Hematopoietic multipotent progenitor cell treated with erythropoietin and hydrocortisone succinate and interleukin-3 and kit ligand, for 8 days (in vitro differentiated cells): ENCODE data around the gene TUBGCP6.

Experiments used
- DNase-seq: peaks from one replicate; pipeline ENCODE4 v3.0.0-alpha.2; 2015

Gene TUBGCP6

DNA sequence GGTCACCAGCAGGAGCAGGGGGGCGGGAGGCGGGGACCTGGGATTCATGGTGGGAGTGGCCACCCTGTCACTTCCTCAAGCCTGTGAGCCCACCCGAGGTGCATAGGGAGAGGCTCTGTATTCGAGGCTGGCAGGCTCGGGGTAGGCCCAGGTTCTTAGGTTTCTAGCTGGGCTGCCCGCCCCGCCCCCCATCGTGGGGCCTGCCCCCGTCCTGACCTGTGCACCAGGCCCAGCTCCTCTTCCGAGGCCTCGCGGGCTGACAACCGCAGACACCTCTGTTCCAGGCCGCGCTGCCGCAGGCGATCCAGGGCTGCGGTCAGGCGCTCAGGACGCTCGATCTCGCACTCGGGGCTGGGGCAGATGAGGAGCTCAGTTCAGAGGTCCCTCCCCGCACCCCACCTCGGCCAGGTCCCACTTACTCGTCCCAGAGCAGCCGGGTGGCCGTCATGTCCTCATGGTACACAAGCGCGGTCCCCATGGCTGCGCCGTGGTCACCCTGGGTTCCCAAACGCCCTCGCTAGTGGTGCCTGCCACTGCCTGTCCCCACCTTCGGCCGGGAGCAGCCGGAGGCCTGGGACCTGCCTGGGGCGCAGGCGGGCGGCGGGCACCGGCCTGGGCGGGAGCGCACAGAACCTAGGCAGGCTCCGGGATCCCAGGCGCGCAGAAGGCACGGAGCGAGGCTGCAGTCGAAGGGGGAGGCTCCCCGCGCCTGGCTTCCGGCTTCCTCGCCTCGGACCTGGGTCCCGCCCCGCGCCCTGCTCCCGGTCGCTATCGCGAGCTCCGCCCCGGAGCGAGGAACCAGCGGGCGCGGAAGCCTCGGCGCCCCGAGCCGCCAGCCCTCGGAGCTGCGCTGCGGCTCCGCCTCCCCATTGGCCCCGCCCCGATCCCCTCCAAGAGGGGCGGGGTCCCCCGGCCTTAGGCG lies 6.0 kb upstream of the TUBGCP6 start, which contains the start of gene HDAC10:
TSS of gene HDAC10 (minus strand) at position 711 of the 922 bp plus-strand sequence. CDS start at position 478, 233 bp downstream.
- peak; percentile 83 for DNase-seq

DNA sequence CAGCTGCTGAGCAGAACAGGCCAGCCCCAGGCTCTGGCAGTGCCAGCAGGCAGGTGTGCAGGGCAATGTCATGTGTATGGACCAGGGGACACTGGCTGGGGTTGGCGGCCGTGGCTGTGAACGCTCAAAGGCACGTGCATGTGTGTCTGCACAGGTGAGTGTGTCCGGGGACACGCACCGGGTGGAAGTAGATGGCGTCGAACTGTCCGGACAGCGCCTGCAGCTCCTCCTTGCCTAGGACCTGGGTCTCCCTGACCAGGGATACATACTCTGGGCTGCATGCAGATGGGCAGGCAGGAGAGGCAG lies 5.4 kb upstream of the TUBGCP6 start:
- DNase-seq = no peak

DNA sequence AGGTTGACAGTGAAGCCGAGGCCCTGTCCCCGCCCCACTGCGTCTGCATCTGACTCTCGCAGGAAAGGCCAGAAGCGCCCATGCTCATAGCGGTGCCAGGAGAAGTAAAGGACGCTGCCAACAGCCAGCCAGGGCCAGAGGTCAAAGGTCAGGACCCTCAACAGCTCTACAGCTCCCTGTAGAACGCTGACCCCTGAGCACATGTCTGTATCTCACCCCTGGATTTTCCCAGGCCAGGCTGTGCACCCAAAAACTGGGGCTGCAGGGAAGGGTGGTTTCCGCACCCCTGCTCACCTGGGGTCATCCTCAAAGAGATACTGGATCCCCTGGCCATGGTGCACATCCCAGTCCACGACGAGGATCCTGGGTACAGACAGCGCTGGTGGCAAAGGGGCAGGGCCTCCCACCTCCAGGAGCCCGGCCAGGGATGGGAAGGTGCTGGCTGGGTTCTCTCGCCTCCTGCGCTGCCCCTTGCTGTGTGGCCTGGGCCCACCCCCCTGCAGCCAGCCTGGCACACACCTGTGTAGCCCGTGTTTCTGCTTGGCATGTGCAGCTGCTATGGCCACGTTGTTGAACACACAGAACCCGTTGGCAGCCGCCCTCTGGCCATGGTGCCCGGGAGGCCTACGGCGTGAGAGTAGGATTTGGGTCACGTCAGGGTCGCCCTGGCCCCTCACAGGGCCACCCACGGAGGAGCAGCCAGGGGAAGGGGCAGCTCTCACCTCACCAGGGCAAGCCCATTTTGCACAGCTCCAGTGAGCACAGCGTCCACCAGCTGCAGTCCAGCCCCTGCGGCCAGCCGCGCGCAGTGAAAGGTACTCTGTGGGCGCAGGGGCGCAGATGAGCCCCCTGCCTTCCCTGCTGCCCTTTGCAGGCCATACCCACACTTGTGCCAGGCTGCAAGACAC lies 4.8 kb upstream of the TUBGCP6 start:
- no peak for DNase-seq

DNA sequence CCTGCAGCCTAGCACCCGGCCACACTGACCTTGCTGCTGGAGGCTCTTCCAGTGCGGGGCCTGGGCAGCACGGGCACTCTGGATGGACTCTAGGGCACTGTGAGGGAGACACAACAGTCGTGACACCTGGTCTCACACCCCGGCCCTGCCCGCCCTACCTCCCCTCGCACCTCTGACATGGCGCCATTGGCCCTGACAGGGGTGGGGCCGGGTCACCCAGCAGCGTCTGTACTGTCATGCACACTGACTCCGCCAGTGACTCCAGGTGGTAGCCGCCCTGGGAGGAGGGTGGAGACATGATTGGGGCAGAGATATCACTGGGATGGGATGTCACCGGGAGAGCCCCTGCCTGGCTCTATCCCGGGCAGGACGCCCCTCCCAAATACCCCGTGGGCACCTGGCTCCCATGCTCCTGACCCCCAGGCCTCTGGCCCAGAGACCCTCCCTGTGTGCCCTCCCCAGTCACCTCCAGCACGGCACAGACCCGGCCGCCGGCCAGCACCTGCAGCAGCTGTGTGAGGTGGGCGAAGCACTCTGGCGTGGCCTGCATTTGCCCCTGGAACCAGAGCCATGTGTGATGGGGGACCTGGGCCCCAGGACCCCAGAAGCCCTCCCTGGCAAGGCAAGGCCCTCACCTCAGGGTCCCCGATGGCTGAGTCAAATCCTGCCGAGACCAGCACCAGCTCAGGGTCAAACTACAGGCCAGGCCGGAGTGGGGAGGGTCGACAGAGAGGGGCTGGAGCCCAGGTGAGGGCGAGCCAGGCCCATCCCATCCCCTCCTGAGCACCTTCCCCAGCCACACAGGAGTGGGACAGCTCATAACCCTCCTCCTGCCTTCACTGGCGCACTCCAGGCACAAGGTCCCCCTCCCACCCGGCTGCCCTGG lies 3.6 kb upstream of the TUBGCP6 start:
- DNase-seq = no peak

DNA sequence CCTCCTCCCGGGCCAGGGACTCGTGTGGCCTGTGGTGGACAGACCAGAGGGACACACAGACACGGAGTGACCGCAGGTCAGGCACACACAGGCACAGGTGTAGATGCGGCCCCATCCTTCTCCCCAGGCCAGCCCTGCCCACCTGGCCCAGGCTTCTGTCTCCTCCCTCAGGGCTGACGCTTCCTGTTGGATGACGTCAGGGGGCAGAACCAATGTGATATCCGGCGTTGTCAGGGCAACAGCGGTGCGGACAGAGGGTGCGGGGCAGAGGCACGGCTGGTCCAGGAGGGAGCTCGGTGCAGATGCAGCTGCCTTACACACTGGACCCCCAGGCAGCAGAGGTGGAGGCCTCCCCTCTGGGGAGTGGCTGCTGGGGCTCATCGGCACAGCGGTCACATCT lies 2.9 kb upstream of the TUBGCP6 start:
- peak; percentile 43 for DNase-seq

DNA sequence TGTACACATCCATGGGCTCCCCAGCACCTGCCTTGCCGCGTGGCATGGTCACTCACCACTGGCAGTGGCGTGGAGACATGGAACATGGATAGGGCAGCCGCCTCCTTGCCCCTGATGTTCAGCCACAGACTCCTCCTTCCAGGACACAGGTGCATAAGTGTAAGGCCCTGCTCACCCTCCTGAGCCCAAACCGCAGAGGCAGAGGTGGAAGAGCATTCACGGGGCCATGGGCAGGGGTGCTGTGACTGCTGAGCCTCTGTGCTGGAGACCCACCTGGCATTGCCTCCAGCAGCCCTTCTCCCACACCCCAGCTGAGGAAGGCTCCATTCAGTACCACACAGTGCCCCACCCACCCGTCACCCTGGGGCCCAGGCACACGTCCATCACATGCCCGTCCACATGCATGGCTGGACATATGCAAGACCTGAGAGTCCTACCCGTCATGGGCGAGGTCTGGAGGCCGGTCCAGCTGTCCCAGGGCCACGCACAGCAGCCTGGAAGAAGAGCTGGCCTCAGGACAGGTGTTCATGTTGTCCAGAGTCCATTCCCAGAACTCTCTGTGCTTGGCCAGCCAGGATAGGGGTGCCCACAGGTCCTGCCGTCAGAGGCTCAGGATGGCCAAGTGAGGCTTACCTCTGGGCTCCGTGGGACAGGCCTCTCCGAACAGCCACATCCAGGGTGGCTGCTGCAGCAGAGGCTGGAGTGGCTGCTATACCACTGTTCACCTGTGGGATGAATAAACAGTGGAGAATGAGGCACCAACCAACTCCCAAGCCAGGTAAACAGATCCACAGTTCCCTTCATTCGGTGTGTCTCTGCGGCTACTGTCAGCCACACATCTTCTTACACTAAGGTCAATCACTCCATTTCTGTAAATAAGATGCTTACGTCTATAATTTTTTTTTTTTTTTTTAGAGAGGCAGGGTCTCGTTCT lies 1.7 kb upstream of the TUBGCP6 start:
- DNase-seq = no peak

DNA sequence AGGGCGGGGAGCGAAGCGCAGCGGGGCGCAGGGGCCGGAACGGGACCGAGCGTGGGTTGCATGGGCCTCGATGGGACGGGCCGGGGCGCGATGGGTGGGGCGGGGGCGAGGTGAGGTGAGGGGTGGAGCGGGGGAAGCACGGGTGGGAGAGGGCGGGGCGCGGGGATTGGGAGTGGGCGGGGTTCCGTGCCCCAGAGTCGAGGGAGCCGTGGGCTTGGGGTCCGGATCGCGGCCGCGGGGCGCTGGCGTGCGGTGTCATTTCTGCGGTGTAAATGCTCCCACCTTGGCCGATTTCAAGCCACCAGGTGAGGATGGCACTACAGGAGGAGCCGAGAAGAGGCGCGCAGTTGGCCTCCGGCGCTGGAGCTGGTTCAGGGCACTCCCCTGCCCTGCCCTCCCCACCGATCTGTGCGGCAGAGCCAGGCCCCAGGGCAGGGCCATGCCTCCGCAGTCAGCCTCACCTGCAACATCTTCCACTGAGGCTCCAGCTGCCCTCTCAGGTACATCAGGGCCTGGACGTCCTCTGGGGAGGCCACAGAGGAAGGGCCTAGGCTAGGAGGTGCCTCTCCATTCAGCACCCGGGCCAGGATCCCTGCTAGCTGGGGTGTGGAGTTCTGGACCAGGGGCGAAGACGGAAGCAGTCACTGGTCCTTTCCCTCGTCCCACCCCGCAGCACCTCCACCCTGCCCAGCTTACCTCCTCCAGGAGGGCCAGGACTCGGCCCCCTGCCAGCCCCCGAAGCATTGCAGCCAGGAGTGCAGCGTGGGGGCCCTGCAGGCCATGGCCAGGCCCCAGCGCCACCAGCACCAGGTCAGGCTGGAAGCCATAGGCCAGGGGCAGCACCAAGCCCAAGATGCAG lies 620 bp upstream of the TUBGCP6 start:
- no peak for DNase-seq

DNA sequence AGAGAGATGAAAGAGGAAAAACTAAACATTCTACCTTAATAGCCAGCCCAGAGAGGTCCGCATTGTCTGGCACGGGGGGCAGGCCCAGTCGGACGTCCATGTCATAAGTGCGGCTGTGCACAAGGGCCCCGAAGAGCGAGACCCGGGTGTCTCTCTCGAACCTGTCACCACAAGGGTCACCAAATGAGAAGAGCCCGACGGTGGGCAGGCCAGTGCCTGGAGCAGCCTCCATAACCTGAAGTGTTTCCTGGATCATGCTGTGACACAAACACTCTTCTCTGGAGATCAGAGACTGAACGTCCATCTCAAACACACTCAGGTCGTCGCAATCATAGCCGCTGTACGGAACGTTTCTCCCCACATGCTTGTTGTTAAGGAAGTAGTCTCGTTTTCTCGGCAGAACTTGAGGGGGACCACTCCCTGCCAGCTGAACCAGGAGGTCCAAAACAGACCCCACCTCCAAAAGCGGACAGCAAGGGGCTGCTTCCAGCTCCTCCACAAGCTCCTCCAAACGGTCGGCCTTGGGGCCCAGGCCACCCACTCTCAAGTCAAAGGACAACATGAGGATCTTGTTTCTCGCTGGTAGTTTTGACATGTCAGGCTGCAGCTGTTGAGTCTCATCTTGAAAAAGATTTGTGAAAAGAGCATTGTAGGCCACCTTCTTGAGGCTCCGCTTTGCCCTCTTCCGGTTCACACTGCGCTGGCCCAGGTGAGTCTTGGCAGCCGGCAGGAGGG lies 971 bp downstream of the TUBGCP6 start:
- DNase-seq = no peak

DNA sequence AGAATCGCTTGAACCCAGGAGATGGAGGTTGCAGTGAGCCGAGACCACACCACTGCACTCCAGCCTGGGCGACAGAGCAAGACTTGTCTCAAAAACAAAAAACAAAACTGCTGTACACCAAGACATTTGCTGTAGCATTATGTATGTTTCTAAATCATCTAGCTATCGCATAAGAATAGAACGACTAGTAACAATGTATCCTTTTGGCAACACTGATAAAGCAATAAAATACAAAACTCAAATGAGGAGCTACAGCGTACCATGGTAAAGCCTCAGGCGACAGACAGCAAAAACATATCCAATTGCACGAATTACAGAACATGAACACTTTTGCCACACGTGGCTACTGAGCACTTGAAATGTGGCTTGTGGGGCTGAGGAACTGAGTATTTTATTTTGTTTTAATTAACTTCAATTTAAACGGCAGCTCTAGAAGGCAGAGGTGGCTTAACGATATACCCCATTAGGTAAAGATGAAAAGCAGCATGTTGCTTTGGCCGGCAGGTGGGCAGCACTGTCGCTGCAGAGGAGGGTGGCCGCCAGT lies 2.3 kb downstream of the TUBGCP6 start:
- no peak for DNase-seq

DNA sequence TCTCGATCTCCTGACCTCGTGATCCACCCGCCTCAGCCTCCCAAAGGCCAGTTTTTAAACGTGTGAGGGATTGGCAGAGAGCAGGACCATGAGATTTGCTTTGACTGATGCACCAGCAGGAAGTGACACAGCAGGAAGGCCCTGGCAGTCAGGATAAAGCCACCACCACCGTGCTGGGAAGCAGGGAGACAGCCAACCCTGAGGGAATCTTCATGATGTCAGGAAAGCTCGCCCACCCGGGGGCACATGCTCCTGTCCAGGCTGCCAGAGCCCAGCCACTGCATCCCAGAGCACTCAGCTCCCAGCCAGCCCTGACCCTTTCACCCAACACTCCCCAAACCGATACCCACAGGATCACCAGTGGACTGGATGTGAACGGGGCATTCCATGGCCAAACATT lies 6.1 kb downstream of the TUBGCP6 start:
- no peak for DNase-seq

DNA sequence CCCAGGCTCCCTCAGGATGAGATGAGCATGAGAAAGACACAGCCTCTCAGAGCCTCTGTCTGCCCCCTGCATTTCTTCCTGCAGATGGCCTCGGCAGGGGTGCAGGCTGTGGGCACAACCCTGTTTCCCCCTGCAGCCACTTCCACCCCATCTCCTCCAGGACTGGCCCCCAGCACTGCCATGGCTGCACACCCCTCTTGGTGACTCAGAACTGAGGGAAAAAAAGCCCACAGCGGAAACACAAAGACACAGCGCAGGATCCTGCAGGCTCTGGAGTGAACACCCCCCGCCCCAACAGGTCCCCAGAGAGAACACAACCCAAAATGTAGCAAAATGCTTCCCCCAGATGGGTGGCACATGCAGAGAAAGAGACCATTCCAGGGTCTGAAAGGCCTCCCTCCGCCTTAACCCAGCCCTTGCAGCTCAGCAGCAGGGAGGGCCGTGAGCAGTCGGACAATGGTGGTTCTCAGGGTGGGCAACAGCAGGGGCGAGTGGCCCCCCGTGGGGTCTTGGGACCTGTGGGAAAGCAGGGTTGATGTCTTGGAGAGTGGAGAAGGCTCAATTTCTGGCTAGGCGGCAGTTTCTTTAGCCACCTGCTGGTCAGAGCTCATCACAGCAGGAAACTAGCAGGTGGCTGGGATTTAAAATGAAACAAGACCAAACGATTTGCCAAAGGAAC lies 8.0 kb downstream of the TUBGCP6 start:
- peak; percentile 36 for DNase-seq

DNA sequence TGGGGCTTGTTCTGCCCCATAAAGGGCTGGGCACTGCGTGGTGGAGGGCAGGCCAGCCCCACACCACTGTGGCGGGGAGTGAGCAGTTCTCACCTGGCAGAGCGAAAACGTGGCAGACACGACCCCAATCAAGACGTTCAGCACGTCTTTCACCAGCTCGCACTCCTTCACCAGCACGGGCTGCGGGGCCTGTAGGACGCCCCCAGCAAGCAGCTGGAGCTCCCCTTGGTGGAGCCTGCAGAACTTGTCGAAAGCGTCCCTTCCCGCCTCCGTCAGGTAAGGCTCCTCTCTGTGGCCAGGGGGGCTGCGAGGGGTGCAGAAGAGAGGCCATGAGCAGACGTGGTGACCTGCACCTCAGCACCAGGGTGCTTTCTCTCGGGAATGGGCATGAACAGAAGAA lies 11.6 kb downstream of the TUBGCP6 start:
- no peak for DNase-seq

DNA sequence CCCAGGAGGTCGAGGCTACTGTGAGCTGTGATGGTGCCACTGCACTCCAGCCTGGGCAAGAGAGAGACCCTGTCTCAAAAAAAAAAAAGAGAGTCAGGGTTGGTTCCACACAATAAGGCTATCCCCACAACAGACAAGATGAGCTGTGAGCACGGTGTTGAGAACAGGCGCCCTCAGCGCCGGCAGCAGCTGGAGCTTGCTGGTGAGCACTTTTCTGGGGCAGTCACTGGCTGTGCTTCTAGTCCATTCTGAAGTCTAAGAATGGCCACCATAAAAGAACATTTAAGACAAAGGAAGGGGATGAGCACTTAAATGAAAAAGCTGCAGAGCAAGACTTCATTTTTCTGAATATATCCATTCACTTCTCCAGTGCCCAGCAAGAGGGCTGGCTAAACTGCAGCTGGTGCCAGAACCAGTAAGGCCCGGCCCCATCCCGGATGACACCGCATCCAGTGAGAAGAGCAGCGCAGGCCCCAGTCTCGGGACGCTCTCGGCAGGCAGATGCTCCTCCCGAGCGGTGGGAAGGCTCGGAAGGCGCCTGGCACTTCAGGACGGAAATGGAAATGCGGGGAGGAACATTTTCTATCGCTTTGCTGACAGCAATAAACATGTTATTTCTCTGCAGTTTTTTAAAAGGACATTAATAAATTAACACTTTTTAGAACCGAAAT lies 12.2 kb downstream of the TUBGCP6 start:
- no peak for DNase-seq

DNA sequence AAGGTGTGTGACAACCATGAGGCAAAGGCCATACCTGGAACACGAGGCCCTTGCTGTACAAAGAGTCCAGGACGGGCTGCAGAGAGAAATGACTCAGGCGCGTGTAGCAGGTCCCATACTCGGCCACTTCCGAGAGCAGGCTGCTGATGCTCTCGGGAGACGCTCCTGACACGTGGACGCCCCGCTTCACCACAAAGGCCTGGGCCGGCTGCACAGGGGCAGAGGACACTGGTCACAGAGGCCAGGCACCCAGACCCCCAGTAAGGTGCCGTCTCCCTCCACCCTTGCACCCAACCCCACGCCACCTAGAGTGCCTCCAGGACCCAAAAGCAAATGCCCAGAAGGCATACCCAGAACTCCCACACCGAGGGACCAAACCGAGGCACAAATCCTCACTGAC lies 15.5 kb downstream of the TUBGCP6 start:
- no peak for DNase-seq

DNA sequence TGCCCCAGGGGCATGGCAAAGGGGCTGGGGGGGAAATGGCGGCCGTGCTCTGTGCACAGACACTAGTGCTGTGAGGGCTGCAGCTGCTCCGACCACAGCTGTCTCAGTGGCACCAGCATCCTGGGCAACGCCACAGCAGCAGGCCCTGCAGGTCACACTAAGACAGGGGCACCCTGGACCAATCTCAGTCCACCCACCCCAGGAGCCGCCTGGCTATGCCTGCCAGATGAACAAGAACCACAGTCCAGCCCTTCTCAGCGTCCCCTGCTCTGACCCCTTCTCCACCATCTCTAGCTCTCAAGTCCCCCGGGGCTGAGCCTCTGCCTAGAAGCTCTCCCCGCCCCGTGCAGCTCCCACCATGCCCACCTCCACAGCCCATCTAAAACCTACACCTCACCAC lies 16.5 kb downstream of the TUBGCP6 start:
- DNase-seq = no peak

DNA sequence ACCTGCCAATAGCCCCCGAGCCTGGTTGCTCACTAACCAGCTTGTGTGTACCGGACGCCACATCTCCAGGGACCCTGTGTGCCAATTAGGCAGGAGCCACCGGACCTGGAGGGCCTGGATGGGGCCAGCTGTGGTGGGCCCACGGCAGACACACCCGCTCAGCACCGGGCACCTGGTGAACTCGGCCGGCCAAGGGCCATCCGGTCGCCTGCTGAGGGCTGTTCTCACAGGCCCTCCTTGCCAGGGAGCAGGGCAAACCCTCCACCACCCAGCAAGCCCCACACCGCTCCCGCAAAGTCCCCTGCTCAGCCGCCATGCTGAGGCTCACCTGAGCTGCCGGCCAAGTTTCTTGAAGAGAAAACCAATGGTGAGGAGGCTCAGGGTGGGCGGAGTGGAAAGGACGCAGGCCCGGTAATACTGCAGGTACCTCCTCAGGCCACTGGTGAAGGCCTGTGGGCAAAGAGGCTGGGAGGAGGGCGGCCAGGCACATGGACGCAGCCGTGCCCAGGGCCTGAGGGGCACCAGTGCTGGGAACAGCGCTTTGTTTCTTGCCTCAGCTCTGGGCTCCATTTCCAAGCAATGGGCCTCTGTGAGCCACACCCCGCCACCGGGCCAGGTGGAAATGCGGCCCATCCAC lies 17.1 kb downstream of the TUBGCP6 start:
- DNase-seq = no peak

DNA sequence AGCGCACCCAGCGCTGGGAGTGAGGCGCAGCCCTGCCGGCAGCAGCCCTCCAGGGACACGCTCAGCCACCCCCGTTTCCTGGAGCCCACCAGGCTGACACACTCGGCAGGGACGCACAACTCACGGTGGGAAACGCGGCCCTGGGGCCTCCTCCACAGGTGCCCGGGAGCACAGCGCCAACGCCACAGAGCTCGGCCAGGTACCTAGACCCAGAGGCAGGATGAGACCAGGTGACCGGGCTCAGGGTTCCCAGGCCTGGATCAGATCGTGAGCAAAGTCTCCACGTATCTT lies 18.0 kb downstream of the TUBGCP6 start:
- no peak for DNase-seq
